Measurements from ENCODE around the gene CCNL1.

- TF ChIP-seq, protein P1, sequence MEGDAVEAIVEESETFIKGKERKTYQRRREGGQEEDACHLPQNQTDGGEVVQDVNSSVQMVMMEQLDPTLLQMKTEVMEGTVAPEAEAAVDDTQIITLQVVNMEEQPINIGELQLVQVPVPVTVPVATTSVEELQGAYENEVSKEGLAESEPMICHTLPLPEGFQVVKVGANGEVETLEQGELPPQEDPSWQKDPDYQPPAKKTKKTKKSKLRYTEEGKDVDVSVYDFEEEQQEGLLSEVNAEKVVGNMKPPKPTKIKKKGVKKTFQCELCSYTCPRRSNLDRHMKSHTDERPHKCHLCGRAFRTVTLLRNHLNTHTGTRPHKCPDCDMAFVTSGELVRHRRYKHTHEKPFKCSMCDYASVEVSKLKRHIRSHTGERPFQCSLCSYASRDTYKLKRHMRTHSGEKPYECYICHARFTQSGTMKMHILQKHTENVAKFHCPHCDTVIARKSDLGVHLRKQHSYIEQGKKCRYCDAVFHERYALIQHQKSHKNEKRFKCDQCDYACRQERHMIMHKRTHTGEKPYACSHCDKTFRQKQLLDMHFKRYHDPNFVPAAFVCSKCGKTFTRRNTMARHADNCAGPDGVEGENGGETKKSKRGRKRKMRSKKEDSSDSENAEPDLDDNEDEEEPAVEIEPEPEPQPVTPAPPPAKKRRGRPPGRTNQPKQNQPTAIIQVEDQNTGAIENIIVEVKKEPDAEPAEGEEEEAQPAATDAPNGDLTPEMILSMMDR (conservative IDR thresholded peaks at IDR 0.05; ENCODE audit: low read length): no peak
- TF ChIP-seq EZH2phosphoT487 (IDR thresholded peaks at IDR 0.05; ENCODE audit: borderline replicate concordance): no peak
These were observed 19.4 kb upstream of the CCNL1 start for GRCh38 chr3:157179365-157179803.

Measured in Loucy (cell line).